Stomach (tissue), 9 donors: ENCODE results near the gene DNAI1. TPM values are rescaled to one million over a fixed set of nuclear protein-coding genes. Genes with fewer than 3 reads are reported as not detected.
"Not testable (repeated sequence)": the region's sequence is repeated elsewhere in the genome, so short reads cannot be mapped to it uniquely, and the experiment has no call there.

Source experiments
- DNase-seq, 2 donors: peaks; one replicate each; pipeline versions ENCODE4 v3.0.0 to v3.0.0-alpha.2; 2013 to 2019
- H3K27ac ChIP-seq, 5 donors: fragments of 200-600 bp in 4 of 5; sonication (generic) in 4 of 5; one replicate each; pipeline ENCODE4 v1.5.1; 2013 to 2019; ENCODE audit warnings: mild to moderate bottlenecking in 1 of 5, moderate library complexity in 1 of 5
- H3K27me3 ChIP-seq, 3 donors: fragments of 200-600 bp; sonication (generic); one replicate each; pipeline ENCODE4 v1.5.1; 2017 to 2019; ENCODE audit warnings: mixed run types in 1 of 3
- H3K36me3 ChIP-seq, 4 donors: fragments of 200-600 bp; sonication (generic); 1 replicate in 3 of 4; 2 replicates in 1 of 4; pipeline ENCODE4 v1.5.1; 2016 to 2019
- H3K4me1 ChIP-seq, 4 donors: fragments of 200-600 bp; sonication (generic); one replicate each; pipeline ENCODE4 v1.5.1; 2016 to 2019
- H3K4me3 ChIP-seq, 4 donors: fragments of 200-600 bp; sonication (generic) in 3 of 4; one replicate each; pipeline ENCODE4 v1.5.1; 2016 to 2019; ENCODE audit warnings: mild to moderate bottlenecking in 1 of 4
- H3K9me3 ChIP-seq, 4 donors: fragments of 200-600 bp; sonication (generic); one replicate each; pipeline ENCODE4 v1.5.1; 2016 to 2019
- CTCF ChIP-seq, 7 experiments: fragments of 450-650 bp in 4 of 7; fragments of 200-600 bp in 3 of 7; sonication (generic) in 3 of 7; IDR thresholded peaks; one replicate each; pipeline ENCODE4 v1.5.1; 2016 to 2019; ENCODE audit warnings: antibody characterized with exemption in 7 of 7, control low read depth in 2 of 7, mild to moderate bottlenecking in 1 of 7
- EP300 ChIP-seq: sonication (generic); formaldehyde crosslinking; IDR thresholded peaks from one replicate; pipeline ENCODE4 v1.6.1; 2017; ENCODE audit warnings: antibody characterized with exemption
- POLR2A ChIP-seq, 4 donors: fragments of 450-650 bp; IDR thresholded peaks; one replicate each; pipeline ENCODE4 v1.6.1; 2016; ENCODE audit warnings: antibody characterized with exemption in 4 of 4, control low read depth in 2 of 4, mild to moderate bottlenecking in 1 of 4, moderate library complexity in 1 of 4
- POLR2AphosphoS5 ChIP-seq, 3 donors: sonication (generic); formaldehyde crosslinking; IDR thresholded peaks; one replicate each; pipeline ENCODE4 v1.6.1; 2016; ENCODE audit warnings: antibody characterized with exemption in 3 of 3
- WGBS, 5 donors: extraction: QIAGEN DNeasy Blood & Tissue Kit in 3 of 5; methylation state at CpG; one replicate each; pipeline versions ENCODE4 v1.1.5 to v1.1.7; 2013 to 2018; 5-methylcytosine and 5-hydroxymethylcytosine counted together
- intact Hi-C: fragments of 100-400 bp; cut with DNase I; formaldehyde crosslinking; loops from one replicate; pipeline ENCODE4 v1.15.1; 2023; ENCODE audit warnings: low total_unique reads
- polyA plus RNA-seq, 3 donors: library from polyadenylated mRNA; stranded (reverse); fragments of 200-250 nt; gene quantifications; one replicate each; pipeline ENCODE4 v1.2.3, GENCODE V29; 2013
- total RNA-seq, 5 donors: library from RNA; depleted of rRNA; stranded (reverse); fragments of >200 nt; gene quantifications; one replicate each; pipeline versions ENCODE4 v1.1.0 to v1.2.3, GENCODE V29; 2014 to 2016
- donor health status: healthy with polysubstance abuse.
- donor health status: Bipolar disorder and iron deficiency.
- donor health status: healthy.

Gene DNAI1
- total and polyA plus RNA-seq, 8 donors = 0.31 to 1.0 TPM; not detected in 6

GRCh38 chr9:34479431-34479866 is 20.8 kb downstream of the DNAI1 start:
- Histone ChIP-seq H3K27ac (no peak overlapping the region), H3K4me3 (no peak overlapping the region), H3K36me3 (no peaks in the 10 kb centered on the region), H3K27me3 (peaks cover 0 to 4% (median 0%) of the 10 kb centered on the region in 3 donors), H3K9me3 (no peaks in the 10 kb centered on the region), H3K4me1 (no peaks in the 10 kb centered on the region)
- WGBS, 5 donors = 55 to 60% (median 57%) methylated on average over 5 of the region's 5 CpGs
- no peak for DNase-seq
- TF ChIP-seq POLR2AphosphoS5 (IDR thresholded peaks at IDR 0.05) (no peak), CTCF (IDR thresholded peaks at IDR 0.05) (no peak), EP300 (no peak), POLR2A (IDR thresholded peaks at IDR 0.05) (no peak)
- intact Hi-C loops = no loop called here

GRCh38 chr9:34481620-34482019 is 23.0 kb downstream of the DNAI1 start:
- H3K4me1 ChIP-seq, intact Hi-C loops, H3K27ac ChIP-seq, H3K36me3 ChIP-seq, H3K4me3 ChIP-seq, H3K27me3 ChIP-seq, H3K9me3 ChIP-seq, DNase-seq: not testable (repeated sequence)
- WGBS, 5 donors = 68 to 77% (median 75%) methylated on average over 13 of the region's 13 CpGs

- H3K9me3 ChIP-seq, H3K36me3 ChIP-seq, H3K4me3 ChIP-seq, DNase-seq, H3K27me3 ChIP-seq, intact Hi-C loops, H3K27ac ChIP-seq, H3K4me1 ChIP-seq: not testable (repeated sequence)
- WGBS, 5 donors = 96 to 99% (median 97%) methylated on average over 9 to 25 of the region's 27 CpGs
These were observed 24.1 kb downstream of the DNAI1 start for GRCh38 chr9:34482746-34483145.

- no peak overlapping the region for H3K4me3 ChIP-seq
- H3K27ac ChIP-seq = no peak overlapping the region
- H3K9me3 ChIP-seq = no peaks in the 10 kb centered on the region
- peaks cover 0 to 14% (median 2%) of the 10 kb centered on the region in 3 donors for H3K27me3 ChIP-seq
- DNase-seq = no peak
- intact Hi-C loops = no loop called here
- no peaks in the 10 kb centered on the region for H3K36me3 ChIP-seq
- H3K4me1 ChIP-seq = no peaks in the 10 kb centered on the region
- TF ChIP-seq POLR2A (IDR thresholded peaks at IDR 0.05) (no peak), POLR2AphosphoS5 (IDR thresholded peaks at IDR 0.05) (no peak), EP300 (no peak), CTCF (IDR thresholded peaks at IDR 0.05) (no peak)
These were observed 26.1 kb downstream of the DNAI1 start for GRCh38 chr9:34484678-34485077.

- intact Hi-C loops = no loop called here
- Histone ChIP-seq H3K27me3 (peaks cover 0 to 24% (median 5%) of the 10 kb centered on the region in 3 donors), H3K4me1 (no peaks in the 10 kb centered on the region), H3K9me3 (no peaks in the 10 kb centered on the region), H3K4me3 (no peak overlapping the region), H3K36me3 (no peaks in the 10 kb centered on the region), H3K27ac (no peak overlapping the region)
- DNase-seq = no peak
- TF ChIP-seq POLR2A (IDR thresholded peaks at IDR 0.05) (no peak), POLR2AphosphoS5 (IDR thresholded peaks at IDR 0.05) (no peak), CTCF (IDR thresholded peaks at IDR 0.05) (no peak), EP300 (no peak)
- WGBS, 5 donors = 69 to 82% (median 74%) methylated on average over 6 of the region's 6 CpGs
These were observed 27.2 kb downstream of the DNAI1 start for GRCh38 chr9:34485822-34486221.
